ENCODE measurements around the gene RDX. TPM values are rescaled to one million over a fixed set of nuclear protein-coding genes. Genes with fewer than 3 reads are reported as not detected.

The RDX gene
- total RNA-seq, 2 donors from 2014 or later = 17.9 to 20.5 TPM

DNA sequence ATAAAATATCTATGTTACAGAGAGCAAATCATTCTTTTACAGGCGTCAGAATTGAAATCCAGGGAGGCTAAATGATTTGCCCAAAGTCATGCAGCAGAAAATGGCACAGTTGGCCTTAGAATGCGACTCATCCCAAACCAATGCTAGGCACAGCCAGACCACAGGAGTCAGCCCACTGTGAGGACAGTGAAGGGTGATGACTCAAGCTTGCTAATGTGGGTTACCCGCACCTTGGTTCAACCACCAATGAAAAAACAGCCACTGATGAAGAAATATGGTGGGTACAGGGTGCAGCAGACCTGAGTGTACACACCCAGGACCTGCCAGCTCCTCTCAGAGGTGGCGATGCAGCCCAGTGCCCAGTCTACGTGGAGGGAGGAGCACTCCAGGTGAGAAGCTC is 113.5 kb downstream of the RDX start:
- intact Hi-C loops (cut with DNase I) = no loop called here
- no peaks in the 10 kb centered on the region for H3K36me3 ChIP-seq
- H3K27ac ChIP-seq = no peak overlapping the region
- no peaks in the 10 kb centered on the region for H3K4me1 ChIP-seq
- TF ChIP-seq, protein P1, sequence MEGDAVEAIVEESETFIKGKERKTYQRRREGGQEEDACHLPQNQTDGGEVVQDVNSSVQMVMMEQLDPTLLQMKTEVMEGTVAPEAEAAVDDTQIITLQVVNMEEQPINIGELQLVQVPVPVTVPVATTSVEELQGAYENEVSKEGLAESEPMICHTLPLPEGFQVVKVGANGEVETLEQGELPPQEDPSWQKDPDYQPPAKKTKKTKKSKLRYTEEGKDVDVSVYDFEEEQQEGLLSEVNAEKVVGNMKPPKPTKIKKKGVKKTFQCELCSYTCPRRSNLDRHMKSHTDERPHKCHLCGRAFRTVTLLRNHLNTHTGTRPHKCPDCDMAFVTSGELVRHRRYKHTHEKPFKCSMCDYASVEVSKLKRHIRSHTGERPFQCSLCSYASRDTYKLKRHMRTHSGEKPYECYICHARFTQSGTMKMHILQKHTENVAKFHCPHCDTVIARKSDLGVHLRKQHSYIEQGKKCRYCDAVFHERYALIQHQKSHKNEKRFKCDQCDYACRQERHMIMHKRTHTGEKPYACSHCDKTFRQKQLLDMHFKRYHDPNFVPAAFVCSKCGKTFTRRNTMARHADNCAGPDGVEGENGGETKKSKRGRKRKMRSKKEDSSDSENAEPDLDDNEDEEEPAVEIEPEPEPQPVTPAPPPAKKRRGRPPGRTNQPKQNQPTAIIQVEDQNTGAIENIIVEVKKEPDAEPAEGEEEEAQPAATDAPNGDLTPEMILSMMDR (IDR thresholded peaks at IDR 0.05) = no peak
- DNase-seq = no peak
- no peak overlapping the region for H3K4me3 ChIP-seq
- no peak overlapping the region for H3K9ac ChIP-seq (ENCODE audit: low read depth in 2 of 2, low read length in 2 of 2)
- H3K9me3 ChIP-seq = no peaks in the 10 kb centered on the region
- no peaks in the 10 kb centered on the region for H3K27me3 ChIP-seq

DNA sequence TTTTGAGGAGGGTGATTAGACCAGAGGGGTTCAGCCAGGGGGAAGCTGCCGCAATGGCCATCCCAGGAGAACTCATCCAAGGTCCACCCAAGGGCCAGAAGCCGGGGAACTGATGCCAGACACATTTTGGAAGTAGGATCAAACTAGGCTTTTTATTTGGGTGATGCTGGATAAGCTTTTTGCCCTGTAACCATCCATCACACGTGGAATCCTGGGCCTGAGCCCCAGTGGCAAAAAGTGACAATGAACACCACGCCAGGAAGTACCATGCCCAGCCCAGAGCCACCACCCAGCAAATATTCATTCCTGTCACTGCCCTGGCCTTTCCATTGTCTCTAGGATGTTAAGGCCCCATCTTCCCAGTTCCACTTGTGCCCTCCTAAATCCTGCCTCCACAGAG is 117.3 kb downstream of the RDX start:
- Histone ChIP-seq H3K4me1 (no peaks in the 10 kb centered on the region), H3K27me3 (no peaks in the 10 kb centered on the region), H3K27ac (no peak overlapping the region), H3K9ac (ENCODE audit: low read depth in 2 of 2, low read length in 2 of 2) (no peak overlapping the region), H3K36me3 (no peaks in the 10 kb centered on the region), H3K4me3 (no peak overlapping the region), H3K9me3 (no peaks in the 10 kb centered on the region)
- TF ChIP-seq, protein P1 (IDR thresholded peaks at IDR 0.05) = no peak
- no peak for DNase-seq
- intact Hi-C loops (cut with DNase I) = no loop called here

DNA sequence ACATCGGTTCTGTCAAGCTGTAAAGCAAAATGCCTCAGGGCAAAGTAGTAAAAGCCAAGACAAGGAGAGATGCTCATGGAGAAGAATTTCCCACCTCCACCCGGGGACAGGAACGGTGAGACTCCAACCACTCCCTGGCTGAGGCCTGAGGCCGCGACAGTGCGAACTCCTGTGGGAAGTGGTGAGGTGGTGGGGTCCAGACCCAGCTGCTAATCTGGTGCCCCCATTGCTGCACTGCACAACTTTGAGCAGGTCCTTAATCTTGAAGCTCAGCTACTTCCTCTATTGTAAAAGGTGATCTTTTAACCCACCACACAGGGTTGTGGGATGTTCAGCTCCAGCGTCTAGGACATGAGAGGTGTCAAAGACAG is 119.3 kb downstream of the RDX start:
- Histone ChIP-seq H3K9me3 (no peaks in the 10 kb centered on the region), H3K27ac (no peak overlapping the region), H3K36me3 (no peaks in the 10 kb centered on the region), H3K9ac (ENCODE audit: low read depth in 2 of 2, low read length in 2 of 2) (no peak overlapping the region), H3K4me1 (no peaks in the 10 kb centered on the region), H3K27me3 (no peaks in the 10 kb centered on the region), H3K4me3 (no peak overlapping the region)
- DNase-seq = no peak
- TF ChIP-seq, protein P1 (IDR thresholded peaks at IDR 0.05) = no peak
- intact Hi-C loops (cut with DNase I) = no loop called here

DNA sequence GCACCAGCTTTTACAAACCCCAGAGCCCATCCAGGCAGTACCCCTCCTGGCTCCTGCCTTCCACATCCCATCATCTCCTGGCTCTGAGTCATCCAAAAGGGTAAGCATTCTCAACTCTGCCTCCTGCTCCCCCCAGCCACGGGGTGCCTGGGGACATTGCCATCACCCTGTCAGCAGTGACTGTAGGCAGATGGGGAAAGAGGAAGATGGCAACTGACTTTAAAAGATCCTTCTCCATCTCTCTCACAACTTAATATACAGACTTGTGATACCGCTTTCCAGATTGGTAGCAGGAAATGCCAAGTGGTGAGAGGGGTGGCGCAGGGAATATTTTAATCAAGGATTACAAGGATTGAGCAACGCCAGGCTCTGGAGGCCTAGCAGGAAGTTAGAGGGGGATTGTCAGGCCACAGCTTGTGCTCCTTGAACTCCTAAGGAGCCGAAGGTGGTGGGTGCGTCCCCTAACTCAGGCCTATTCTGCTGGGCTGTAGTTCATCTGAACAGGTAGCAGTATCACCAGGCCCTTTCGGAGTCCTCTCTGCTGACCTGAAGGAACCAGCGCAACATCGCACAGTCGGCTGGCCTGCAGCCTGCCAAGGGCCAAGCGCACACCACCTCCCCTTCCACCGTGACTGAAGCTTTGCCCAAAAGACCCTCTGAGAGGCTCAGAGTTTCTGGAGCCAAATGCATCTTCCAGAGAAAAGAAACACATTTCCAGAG is 119.9 kb downstream of the RDX start:
- Histone ChIP-seq H3K9me3 (no peaks in the 10 kb centered on the region), H3K27me3 (no peaks in the 10 kb centered on the region), H3K4me1 (no peaks in the 10 kb centered on the region), H3K4me3 (no peak overlapping the region), H3K9ac (ENCODE audit: low read depth in 2 of 2, low read length in 2 of 2) (no peak overlapping the region), H3K36me3 (no peaks in the 10 kb centered on the region), H3K27ac (no peak overlapping the region)
- intact Hi-C loops (cut with DNase I) = no loop called here
- TF ChIP-seq, protein P1 (IDR thresholded peaks at IDR 0.05) = no peak
- DNase-seq = no peak

DNA sequence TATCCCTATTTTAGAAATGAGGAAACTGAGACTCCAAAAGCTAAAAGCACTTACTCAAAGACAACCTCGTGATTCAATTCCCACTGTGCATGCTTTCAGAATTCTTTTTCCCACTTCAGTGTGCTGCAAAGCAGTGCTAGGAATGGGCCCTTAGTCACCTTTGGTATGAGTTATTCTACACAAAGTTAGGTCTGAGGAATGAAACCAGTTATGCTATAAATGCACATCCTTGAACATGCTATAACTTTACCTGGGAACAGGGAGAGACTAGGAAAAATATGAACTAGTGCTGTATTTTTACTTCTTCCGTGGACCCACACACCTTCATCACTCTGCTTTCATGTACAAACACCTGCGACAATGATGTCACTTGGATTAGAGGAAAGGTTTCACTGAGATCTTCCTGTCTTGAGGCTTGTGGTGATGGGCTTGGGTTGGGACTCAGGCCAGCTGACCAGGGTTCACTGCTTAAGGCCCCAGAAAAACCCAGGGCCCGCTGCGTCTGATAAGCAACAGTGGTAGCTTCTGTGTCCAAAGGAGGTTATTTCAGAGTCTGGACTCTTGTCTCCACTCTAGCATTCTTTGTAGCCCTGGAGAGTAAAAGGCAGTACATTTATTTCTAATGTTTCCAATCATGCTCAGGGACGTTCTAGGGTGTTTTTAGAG is 121.6 kb downstream of the RDX start:
- DNase-seq = no peak
- Histone ChIP-seq H3K4me1 (no peaks in the 10 kb centered on the region), H3K4me3 (no peak overlapping the region), H3K36me3 (no peaks in the 10 kb centered on the region), H3K27me3 (no peaks in the 10 kb centered on the region), H3K9me3 (no peaks in the 10 kb centered on the region), H3K27ac (no peak overlapping the region), H3K9ac (ENCODE audit: low read depth in 2 of 2, low read length in 2 of 2) (no peak overlapping the region)
- intact Hi-C loops (cut with DNase I) = no loop called here
- TF ChIP-seq, protein P1 (IDR thresholded peaks at IDR 0.05) = no peak
